GM10266 (cell line): ENCODE measurements around the gene FYN.

Experiments
- DNase-seq: peaks from one replicate; pipeline ENCODE4 v3.0.0; 2012; ENCODE audit errors: extremely low spot score
- CTCF ChIP-seq: IDR thresholded peaks from 2 replicates; pipeline ENCODE4 v1.5.1; 2012; ENCODE audit warnings: mild to moderate bottlenecking, low read depth; ENCODE audit not compliant: control insufficient read depth, insufficient read depth; ENCODE audit errors: missing control alignments

Gene FYN

GRCh38 chr6:111806561-111807497 lies 66.4 kb downstream of the FYN start:
- no peak for TF ChIP-seq CTCF
- no peak for DNase-seq

- DNase-seq, result no peak
- TF ChIP-seq CTCF, result no peak
Measured at GRCh38 chr6:111806165-111806547, 67.1 kb downstream of the FYN start.

GRCh38 chr6:111805511-111806164 lies 67.6 kb downstream of the FYN start:
- DNase-seq, result peak; percentile 44

GRCh38 chr6:111804627-111805235 lies 68.5 kb downstream of the FYN start:
- peak; percentile 1 for TF ChIP-seq CTCF
- peak; percentile 38 for DNase-seq

More at GRCh38 chr6:111805511-111806164, 67.6 kb downstream of the FYN start:
- TF ChIP-seq CTCF, result no peak

- DNase-seq, result no peak
- no peak for TF ChIP-seq CTCF
Measured at GRCh38 chr6:111803804-111804203, 69.4 kb downstream of the FYN start.

GRCh38 chr6:111803371-111803770 lies 69.9 kb downstream of the FYN start:
- DNase-seq, result peak; percentile 14
- no peak for TF ChIP-seq CTCF
